Stimulated activated memory B cell treated with anti-CD40 and anti-IgM and Interleukin-4, amounts not matched to agents 10 μg/mL and 1 μg/mL and 100 μg/mL, for 72 hours (primary cell): ENCODE data around the gene EID1.
A peak's percentile ranks its signal among the peaks of the same experiment; 100 is the strongest.
"Not testable (repeated sequence)": the region's sequence is repeated elsewhere in the genome, so short reads cannot be mapped to it uniquely, and the experiment has no call there.

ENCODE experiments used
- ATAC-seq: fragments of 150-1000 bp; cut with Tn5 transposase; 2 replicates; pipeline ENCODE4 v1.10.0; 2021
- H3K27ac Mint-ChIP-seq: one replicate; pipeline ENCODE4 v1.8.0; 2022; ENCODE audit warnings: mild to moderate bottlenecking, mixed read lengths
- H3K27me3 Mint-ChIP-seq: one replicate; pipeline ENCODE4 v1.8.0; 2022; ENCODE audit warnings: mixed read lengths
- H3K36me3 Mint-ChIP-seq: one replicate; pipeline ENCODE4 v1.8.0; 2022; ENCODE audit warnings: mixed read lengths
- H3K4me1 Mint-ChIP-seq: one replicate; pipeline ENCODE4 v1.8.0; 2022; ENCODE audit warnings: mixed read lengths
- H3K4me3 Mint-ChIP-seq: one replicate; pipeline ENCODE4 v1.8.0; 2022; ENCODE audit warnings: mild to moderate bottlenecking, moderate library complexity, mixed read lengths
- H3K9me3 Mint-ChIP-seq: one replicate; pipeline ENCODE4 v1.8.0; 2022; ENCODE audit warnings: mixed read lengths

Gene EID1

GRCh38 chr15:48877630-48878595, at the start of gene EID1:
Gene EID1, plus strand, starts transcription at chr15:48878134. Its CDS starts 43 bp downstream, at chr15:48878177.
- peak within 1 kb of the TSS; percentile 92 for H3K27ac Mint-ChIP-seq
- peak; percentile 99 for ATAC-seq
- no peaks in the 10 kb centered on the region for H3K9me3 Mint-ChIP-seq
- peaks cover 9% of the 10 kb centered on the region for H3K27me3 Mint-ChIP-seq
- peak within 1 kb of the TSS; percentile 99 for H3K4me3 Mint-ChIP-seq
- peaks cover 21% of the 10 kb centered on the region for H3K4me1 Mint-ChIP-seq
- peaks cover 9% of the 10 kb centered on the region for H3K36me3 Mint-ChIP-seq

GRCh38 chr15:48828471-48828870, 49.5 kb upstream of the EID1 start:
- ATAC-seq = no peak
- Mint-ChIP-seq H3K27me3 (peaks cover 13% of the 10 kb centered on the region), H3K4me1 (no peaks in the 10 kb centered on the region)

GRCh38 chr15:48828906-48829305, 49.0 kb upstream of the EID1 start:
- H3K9me3 Mint-ChIP-seq = peaks cover 15% of the 10 kb centered on the region
- H3K4me3 Mint-ChIP-seq = no peak overlapping the region
- H3K36me3 Mint-ChIP-seq = no peaks in the 10 kb centered on the region
- H3K27me3 Mint-ChIP-seq = peaks cover 17% of the 10 kb centered on the region
- H3K4me1 Mint-ChIP-seq = no peaks in the 10 kb centered on the region
- ATAC-seq = no peak
- no peak overlapping the region for H3K27ac Mint-ChIP-seq

More at GRCh38 chr15:48828471-48828870, 49.5 kb upstream of the EID1 start:
- Mint-ChIP-seq H3K27ac (no peak overlapping the region), H3K36me3 (no peaks in the 10 kb centered on the region), H3K9me3 (peaks cover 12% of the 10 kb centered on the region), H3K4me3 (no peak overlapping the region)

GRCh38 chr15:48832648-48833047, 45.3 kb upstream of the EID1 start:
- H3K36me3 Mint-ChIP-seq = no peaks in the 10 kb centered on the region
- H3K9me3 Mint-ChIP-seq = peaks cover 17% of the 10 kb centered on the region
- no peaks in the 10 kb centered on the region for H3K4me1 Mint-ChIP-seq
- no peak overlapping the region for H3K4me3 Mint-ChIP-seq
- no peak for ATAC-seq
- peaks cover 33% of the 10 kb centered on the region for H3K27me3 Mint-ChIP-seq
- no peak overlapping the region for H3K27ac Mint-ChIP-seq

- no peak for ATAC-seq
- Mint-ChIP-seq H3K27me3 (peaks cover 42% of the 10 kb centered on the region), H3K27ac (no peak overlapping the region), H3K4me3 (no peak overlapping the region), H3K9me3 (peaks cover 17% of the 10 kb centered on the region), H3K4me1 (no peaks in the 10 kb centered on the region), H3K36me3 (no peaks in the 10 kb centered on the region)
Observed at GRCh38 chr15:48833526-48834239, 44.3 kb upstream of the EID1 start.

GRCh38 chr15:48834756-48835155, 43.2 kb upstream of the EID1 start:
- Mint-ChIP-seq H3K4me1 (no peaks in the 10 kb centered on the region), H3K27me3 (peaks cover 45% of the 10 kb centered on the region), H3K27ac (no peak overlapping the region), H3K36me3 (no peaks in the 10 kb centered on the region), H3K4me3 (no peak overlapping the region), H3K9me3 (peaks cover 17% of the 10 kb centered on the region)
- no peak for ATAC-seq

GRCh38 chr15:48842501-48842900, 35.4 kb upstream of the EID1 start:
- ATAC-seq = no peak
- Mint-ChIP-seq H3K27me3 (peaks cover 14% of the 10 kb centered on the region), H3K36me3 (no peaks in the 10 kb centered on the region), H3K27ac (no peak overlapping the region), H3K4me3 (no peak overlapping the region), H3K4me1 (no peaks in the 10 kb centered on the region), H3K9me3 (peaks cover 2% of the 10 kb centered on the region)

GRCh38 chr15:48845123-48845522, 32.8 kb upstream of the EID1 start:
- H3K9me3 Mint-ChIP-seq = peaks cover 2% of the 10 kb centered on the region
- ATAC-seq = no peak
- H3K4me3 Mint-ChIP-seq = no peak overlapping the region
- H3K36me3 Mint-ChIP-seq = no peaks in the 10 kb centered on the region
- H3K27me3 Mint-ChIP-seq = peaks cover 13% of the 10 kb centered on the region
- H3K4me1 Mint-ChIP-seq = no peaks in the 10 kb centered on the region
- no peak overlapping the region for H3K27ac Mint-ChIP-seq

- no peak overlapping the region for H3K27ac Mint-ChIP-seq
- no peaks in the 10 kb centered on the region for H3K36me3 Mint-ChIP-seq
- H3K4me1 Mint-ChIP-seq = no peaks in the 10 kb centered on the region
- peaks cover 13% of the 10 kb centered on the region for H3K27me3 Mint-ChIP-seq
- no peak for ATAC-seq
- H3K4me3 Mint-ChIP-seq = no peak overlapping the region
- peaks cover 2% of the 10 kb centered on the region for H3K9me3 Mint-ChIP-seq
Observed at GRCh38 chr15:48850648-48851047, 27.3 kb upstream of the EID1 start.

- Mint-ChIP-seq H3K4me1 (no peaks in the 10 kb centered on the region), H3K36me3 (no peaks in the 10 kb centered on the region), H3K9me3 (peaks cover 2% of the 10 kb centered on the region), H3K27ac (no peak overlapping the region), H3K4me3 (no peak overlapping the region), H3K27me3 (peaks cover 13% of the 10 kb centered on the region)
- ATAC-seq = no peak
Observed at GRCh38 chr15:48851956-48852355, 26.0 kb upstream of the EID1 start.

GRCh38 chr15:48854434-48854833, 23.5 kb upstream of the EID1 start:
- H3K36me3 Mint-ChIP-seq, H3K27ac Mint-ChIP-seq, H3K4me3 Mint-ChIP-seq, H3K4me1 Mint-ChIP-seq, H3K27me3 Mint-ChIP-seq, ATAC-seq, H3K9me3 Mint-ChIP-seq: not testable (repeated sequence)

- no peak for ATAC-seq
- Mint-ChIP-seq H3K9me3 (peaks cover 2% of the 10 kb centered on the region), H3K36me3 (no peaks in the 10 kb centered on the region), H3K4me3 (no peak overlapping the region), H3K27ac (no peak overlapping the region), H3K27me3 (no peaks in the 10 kb centered on the region), H3K4me1 (no peaks in the 10 kb centered on the region)
Observed at GRCh38 chr15:48855501-48856440, 22.2 kb upstream of the EID1 start.

GRCh38 chr15:48856942-48857341, 21.0 kb upstream of the EID1 start:
- Mint-ChIP-seq H3K9me3 (peaks cover 2% of the 10 kb centered on the region), H3K27ac (no peak overlapping the region), H3K4me1 (no peaks in the 10 kb centered on the region), H3K27me3 (no peaks in the 10 kb centered on the region), H3K4me3 (no peak overlapping the region), H3K36me3 (no peaks in the 10 kb centered on the region)
- ATAC-seq = no peak

GRCh38 chr15:48858401-48858800, 19.5 kb upstream of the EID1 start:
- Mint-ChIP-seq H3K36me3 (no peaks in the 10 kb centered on the region), H3K27me3 (no peaks in the 10 kb centered on the region), H3K27ac (no peak overlapping the region), H3K4me3 (no peak overlapping the region), H3K9me3 (peaks cover 2% of the 10 kb centered on the region), H3K4me1 (no peaks in the 10 kb centered on the region)
- ATAC-seq = no peak

GRCh38 chr15:48859426-48859825, 18.5 kb upstream of the EID1 start:
- Mint-ChIP-seq H3K36me3 (no peaks in the 10 kb centered on the region), H3K9me3 (no peaks in the 10 kb centered on the region), H3K27ac (no peak overlapping the region), H3K27me3 (no peaks in the 10 kb centered on the region), H3K4me3 (no peak overlapping the region), H3K4me1 (no peaks in the 10 kb centered on the region)
- no peak for ATAC-seq
